ENCODE measurements around the gene PHC2. TPM values are rescaled to one million over a fixed set of nuclear protein-coding genes. Genes with fewer than 3 reads are reported as not detected.

Gene PHC2
- total RNA-seq, 1 experiment from 2014 or later, result 176 TPM

- POLR2A ChIA-PET, result no interaction called here
- intact Hi-C loops (cut with micrococcal nuclease), result no loop called here
- H3K9ac ChIP-seq (ENCODE audit: low read length), result no peak overlapping the region
- no peaks in the 10 kb centered on the region for H3K9me3 ChIP-seq (ENCODE audit: control insufficient read depth in 1 of 2, insufficient read depth in 1 of 2, low read depth in 1 of 2, low read length in 2 of 2)
- no peak for TF ChIP-seq MAX (IDR thresholded peaks at IDR 0.05)
- TF ChIP-seq EZH2 (IDR thresholded peaks at IDR 0.05), result no peak
- no peak for TF ChIP-seq RAD21 (IDR thresholded peaks at IDR 0.05; ENCODE audit: low read depth)
- TF ChIP-seq ZBTB33 (IDR thresholded peaks at IDR 0.05; ENCODE audit: extremely low read depth, insufficient replicate concordance, low read length), result no peak
- no peak for TF ChIP-seq ZFX (IDR thresholded peaks at IDR 0.05)
- no peak for TF ChIP-seq SRF (IDR thresholded peaks at IDR 0.05; ENCODE audit: low read depth)
- no peak for TF ChIP-seq CBX3 (IDR thresholded peaks at IDR 0.05; ENCODE audit: low read depth)
- no peak for TF ChIP-seq POLR2AphosphoS5 (IDR thresholded peaks at IDR 0.05; ENCODE audit: low read depth, low read length)
- no peak for TF ChIP-seq TCF7L2 (IDR thresholded peaks at IDR 0.05; ENCODE audit: borderline replicate concordance, extremely low read depth, insufficient read depth, insufficient read length)
- H3K79me2 ChIP-seq (ENCODE audit: insufficient read depth, low read length), result peaks cover 8% of the 10 kb centered on the region; the same call in 1 of the 2 replicates
- no peak overlapping the region for H2AFZ ChIP-seq (ENCODE audit: low read depth, low read length, poor library complexity, severe bottlenecking)
- no peaks in the 10 kb centered on the region for H3K9me2 ChIP-seq (ENCODE audit: insufficient read depth)
- H3K27ac ChIP-seq (ENCODE audit: low read depth, low read length), result no peak overlapping the region
- no peaks in the 10 kb centered on the region for H3K27me3 ChIP-seq (ENCODE audit: insufficient read depth, low read length)
- 0 out of 2 replicates have a peak overlapping the region, but pooled peaks have one; percentile 19 for H3K4me2 ChIP-seq (ENCODE audit: low read length)
- no peak for ATAC-seq
- CTCF ChIA-PET, result interaction anchor here (4.1 to 4.5 kb wide), 2 partner anchors 171 to 173 kb away, joined by 23 to 37 read pairs; no protein-coding TSS in a partner anchor
- no peak overlapping the region for H3K4me3 ChIP-seq (replicated peaks in 1 of 2; ENCODE audit: low read depth in 1 of 2, low read length in 2 of 2)
- RAD21 ChIA-PET (ENCODE audit: low non-redundant PET in 1 of 2, low total read pairs in 2 of 2, uncharacterized antibody in 2 of 2, unreplicated experiment in 2 of 2), result interaction anchor here in 1 of 2 experiments (3.3 kb wide), 1 partner anchor 173 kb away, joined by 15 read pairs; no protein-coding TSS in a partner anchor
- BruUV-seq (replicated peaks), result no TSS peak
- DNase-seq (ENCODE audit: low read depth, low spot score), result no peak
- no peaks in the 10 kb centered on the region for H3K36me3 ChIP-seq (ENCODE audit: control insufficient read depth in 1 of 2, insufficient read depth in 2 of 2, low read length in 2 of 2)
- H4K20me1 ChIP-seq (ENCODE audit: insufficient read depth), result no peaks in the 10 kb centered on the region
- H3K4me1 ChIP-seq (ENCODE audit: control insufficient read depth in 1 of 2, insufficient read depth in 2 of 2, low read length in 2 of 2), result peaks cover 6 to 42% of the 10 kb centered on the region in 2 experiments; a peak in 3 of 4 replicates
Observed at GRCh38 chr1:33468967-33469366, 38.1 kb upstream of the PHC2 start.

Measured in HCT116 (cell line).